Mesendoderm (in vitro differentiated cells): ENCODE data around the gene SEMA6A.

ENCODE experiments used
- DNase-seq: peaks from one replicate; pipeline ENCODE4 v3.0.0; 2013
- H2AK5ac ChIP-seq: 2 replicates; pipeline ENCODE4 v1.6.1; 2013; ENCODE audit warnings: low read length, inconsistent platforms
- H2BK120ac ChIP-seq: 2 replicates; pipeline ENCODE4 v1.6.1; 2013; ENCODE audit warnings: low read depth, mild to moderate bottlenecking, low read length, moderate library complexity, mixed read lengths
- H2BK15ac ChIP-seq: replicated peaks from 2 replicates; pipeline ENCODE4 v1.6.1; 2013; ENCODE audit warnings: low read depth, mild to moderate bottlenecking, moderate library complexity
- H2BK5ac ChIP-seq: 2 replicates; pipeline ENCODE4 v1.6.1; 2013; ENCODE audit warnings: low read length, inconsistent platforms
- H3K18ac ChIP-seq: 2 replicates; pipeline ENCODE4 v1.6.1; 2013; ENCODE audit warnings: mild to moderate bottlenecking, low read length, mixed read lengths
- H3K23ac ChIP-seq: one replicate; pipeline ENCODE4 v1.6.1; 2013; ENCODE audit warnings: low read length
- H3K27ac ChIP-seq: 2 replicates; pipeline ENCODE4 v1.5.1; 2013; ENCODE audit warnings: low read depth, mild to moderate bottlenecking, inconsistent platforms, low read length, moderate library complexity
- H3K27me3 ChIP-seq: 2 replicates; pipeline ENCODE4 v1.6.1; 2013; ENCODE audit warnings: low read length, control low read depth, mild to moderate bottlenecking, inconsistent platforms; ENCODE audit not compliant: insufficient read depth, poor library complexity
- H3K36me3 ChIP-seq: 2 replicates; pipeline ENCODE4 v1.6.1; 2013; ENCODE audit warnings: low read length, inconsistent platforms; ENCODE audit not compliant: control insufficient read depth, insufficient read depth
- H3K4ac ChIP-seq: one replicate; pipeline ENCODE4 v1.6.1; 2013; ENCODE audit warnings: low read depth, mild to moderate bottlenecking, low read length, moderate library complexity
- H3K4me1 ChIP-seq: 2 replicates; pipeline ENCODE4 v1.6.1; 2013; ENCODE audit warnings: low read depth, low read length, inconsistent platforms; ENCODE audit not compliant: control insufficient read depth
- H3K4me2 ChIP-seq: 2 replicates; pipeline ENCODE4 v1.6.1; 2013; ENCODE audit warnings: low read length
- H3K4me3 ChIP-seq: 2 replicates; pipeline ENCODE4 v1.5.1; 2013; ENCODE audit warnings: mild to moderate bottlenecking, low read length
- H3K56ac ChIP-seq: one replicate; pipeline ENCODE4 v1.6.1; 2013; ENCODE audit warnings: low read length
- H3K79me1 ChIP-seq: 2 replicates; pipeline ENCODE4 v1.6.1; 2013; ENCODE audit warnings: low read length, inconsistent platforms
- H3K79me2 ChIP-seq: 2 replicates; pipeline ENCODE4 v1.6.1; 2013; ENCODE audit warnings: mild to moderate bottlenecking, low read length; ENCODE audit not compliant: control insufficient read depth, insufficient read depth
- H3K9ac ChIP-seq: 2 replicates; pipeline ENCODE4 v1.6.1; 2013; ENCODE audit warnings: low read length, inconsistent platforms
- H4K5ac ChIP-seq: one replicate; pipeline ENCODE4 v1.6.1; 2013; ENCODE audit warnings: low read length
- H4K8ac ChIP-seq: one replicate; pipeline ENCODE4 v1.6.1; 2013; ENCODE audit warnings: low read depth, mild to moderate bottlenecking, control low read depth, low read length, moderate library complexity
- WGBS: extraction: QIAGEN DNeasy Blood & Tissue Kit; methylation state at CpG from one replicate; pipeline ENCODE4 v1.1.7; 2013; ENCODE audit warnings: low lambda C conversion rate, missing lambda C conversion rate; ENCODE audit not compliant: insufficient coverage; ENCODE audit errors: extremely low coverage; 5-methylcytosine and 5-hydroxymethylcytosine counted together

SEMA6A gene

GRCh38 chr5:116573702-116574366, 789 bp downstream of the SEMA6A start:
- H3K79me1 ChIP-seq: no peaks in the 10 kb centered on the region
- H4K5ac ChIP-seq: no peak overlapping the region
- peak overlapping the region; percentile 94 for H3K56ac ChIP-seq
- H3K27ac ChIP-seq: peak overlapping the region; percentile 55
- H3K23ac ChIP-seq: peak overlapping the region; percentile 54
- no peaks in the 10 kb centered on the region for H3K27me3 ChIP-seq
- H3K79me2 ChIP-seq: peaks cover 56% of the 10 kb centered on the region
- H2BK5ac ChIP-seq: peak overlapping the region; percentile 86
- no peaks in the 10 kb centered on the region for H3K36me3 ChIP-seq
- peak overlapping the region; percentile 71 for H3K18ac ChIP-seq
- H2BK120ac ChIP-seq: no peak overlapping the region
- H3K4me1 ChIP-seq: peaks cover 6% of the 10 kb centered on the region
- H2BK15ac ChIP-seq: no peak overlapping the region
- H3K4me3 ChIP-seq: peak overlapping the region; percentile 91
- peak overlapping the region; percentile 88 for H3K9ac ChIP-seq
- peak; percentile 41 for DNase-seq
- peak overlapping the region; percentile 66 for H3K4me2 ChIP-seq
- no peak overlapping the region for H4K8ac ChIP-seq
- WGBS: no CpG with 5 or more reads among the region's 61 CpGs
- peak overlapping the region; percentile 76 for H3K4ac ChIP-seq
- peak overlapping the region; percentile 59 for H2AK5ac ChIP-seq

GRCh38 chr5:116573279-116573701, 1.3 kb downstream of the SEMA6A start:
- Histone ChIP-seq H3K79me1 (no peaks in the 10 kb centered on the region), H3K18ac (peak overlapping the region; percentile 71), H4K8ac (no peak overlapping the region), H3K4me2 (peak overlapping the region; percentile 66), H3K9ac (peak overlapping the region; percentile 88), H3K27ac (peak overlapping the region; percentile 55), H3K23ac (peak overlapping the region; percentile 54), H2AK5ac (peak overlapping the region; percentile 59), H4K5ac (no peak overlapping the region), H3K36me3 (no peaks in the 10 kb centered on the region), H2BK5ac (peak overlapping the region; percentile 86), H2BK120ac (no peak overlapping the region), H2BK15ac (no peak overlapping the region), H3K4ac (peak overlapping the region; percentile 76), H3K4me1 (peaks cover 7% of the 10 kb centered on the region), H3K4me3 (peak overlapping the region; percentile 91), H3K27me3 (no peaks in the 10 kb centered on the region), H3K79me2 (peaks cover 62% of the 10 kb centered on the region), H3K56ac (peak overlapping the region; percentile 94)
- WGBS: no CpG with 5 or more reads among the region's 35 CpGs
- DNase-seq: peak; percentile 64

- Histone ChIP-seq H3K27me3 (no peaks in the 10 kb centered on the region), H3K23ac (peak overlapping the region; percentile 54)
Measured at GRCh38 chr5:116572350-116573278, 2.0 kb downstream of the SEMA6A start.

GRCh38 chr5:116571568-116572349, 2.9 kb downstream of the SEMA6A start:
- no peak overlapping the region for H3K4ac ChIP-seq
- peak overlapping the region; percentile 65 for H2BK5ac ChIP-seq
- H2AK5ac ChIP-seq: no peak overlapping the region
- peak; percentile 74 for DNase-seq
- whole genome bisulfite sequencing: no CpG with 5 or more reads among the region's 17 CpGs
- no peaks in the 10 kb centered on the region for H3K27me3 ChIP-seq
- H3K36me3 ChIP-seq: peaks cover 2% of the 10 kb centered on the region
- peak overlapping the region; percentile 91 for H3K4me3 ChIP-seq
- peak overlapping the region; percentile 66 for H3K4me2 ChIP-seq
- peaks cover 9% of the 10 kb centered on the region for H3K4me1 ChIP-seq
- H3K56ac ChIP-seq: peak overlapping the region; percentile 94
- peak overlapping the region; percentile 48 for H3K27ac ChIP-seq
- no peaks in the 10 kb centered on the region for H3K79me1 ChIP-seq
- peak overlapping the region; percentile 71 for H3K18ac ChIP-seq
- no peak overlapping the region for H4K5ac ChIP-seq
- no peak overlapping the region for H3K23ac ChIP-seq
- no peak overlapping the region for H2BK15ac ChIP-seq
- H3K79me2 ChIP-seq: peaks cover 76% of the 10 kb centered on the region
- no peak overlapping the region for H2BK120ac ChIP-seq
- no peak overlapping the region for H4K8ac ChIP-seq
- peak overlapping the region; percentile 88 for H3K9ac ChIP-seq

More at GRCh38 chr5:116572350-116573278, 2.0 kb downstream of the SEMA6A start:
- WGBS: no CpG with 5 or more reads among the region's 54 CpGs
- DNase-seq: peak; percentile 74
- peaks cover 7% of the 10 kb centered on the region for H3K4me1 ChIP-seq
- peak overlapping the region; percentile 55 for H3K27ac ChIP-seq
- H3K4me2 ChIP-seq: peak overlapping the region; percentile 66
- no peak overlapping the region for H2BK15ac ChIP-seq
- H3K9ac ChIP-seq: peak overlapping the region; percentile 88
- peak overlapping the region; percentile 76 for H3K4ac ChIP-seq
- no peaks in the 10 kb centered on the region for H3K79me1 ChIP-seq
- H3K79me2 ChIP-seq: peaks cover 68% of the 10 kb centered on the region
- peak overlapping the region; percentile 29 for H2AK5ac ChIP-seq
- no peak overlapping the region for H2BK120ac ChIP-seq
- peak overlapping the region; percentile 71 for H3K18ac ChIP-seq
- H3K36me3 ChIP-seq: no peaks in the 10 kb centered on the region
- no peak overlapping the region for H4K8ac ChIP-seq
- peak overlapping the region; percentile 91 for H3K4me3 ChIP-seq
- no peak overlapping the region for H4K5ac ChIP-seq
- peak overlapping the region; percentile 86 for H2BK5ac ChIP-seq
- peak overlapping the region; percentile 94 for H3K56ac ChIP-seq

- Histone ChIP-seq H4K8ac (no peak overlapping the region), H3K4me1 (peaks cover 13% of the 10 kb centered on the region), H2BK120ac (no peak overlapping the region), H2BK15ac (no peak overlapping the region), H3K4me2 (no peak overlapping the region), H2AK5ac (no peak overlapping the region), H3K27me3 (no peaks in the 10 kb centered on the region), H4K5ac (no peak overlapping the region), H2BK5ac (no peak overlapping the region), H3K79me1 (no peaks in the 10 kb centered on the region), H3K4ac (no peak overlapping the region), H3K18ac (peak overlapping the region; percentile 15), H3K56ac (peak overlapping the region; percentile 6), H3K36me3 (peaks cover 2% of the 10 kb centered on the region), H3K9ac (peak overlapping the region; percentile 49), H3K27ac (no peak overlapping the region), H3K79me2 (peaks cover 91% of the 10 kb centered on the region), H3K4me3 (no peak overlapping the region), H3K23ac (no peak overlapping the region)
- no CpG with 5 or more reads among the region's 4 CpGs for whole genome bisulfite sequencing
- no peak for DNase-seq
Measured at GRCh38 chr5:116569999-116570398, 4.6 kb downstream of the SEMA6A start.
